ENCODE results near the gene KCNMB2. TPM values are rescaled to one million over a fixed set of nuclear protein-coding genes. Genes with fewer than 3 reads are reported as not detected.

Gene KCNMB2
- total and polyA plus RNA-seq, 8 donors, result 0.48 to 3.7 (median 1.8) TPM; not detected in 4

DNA sequence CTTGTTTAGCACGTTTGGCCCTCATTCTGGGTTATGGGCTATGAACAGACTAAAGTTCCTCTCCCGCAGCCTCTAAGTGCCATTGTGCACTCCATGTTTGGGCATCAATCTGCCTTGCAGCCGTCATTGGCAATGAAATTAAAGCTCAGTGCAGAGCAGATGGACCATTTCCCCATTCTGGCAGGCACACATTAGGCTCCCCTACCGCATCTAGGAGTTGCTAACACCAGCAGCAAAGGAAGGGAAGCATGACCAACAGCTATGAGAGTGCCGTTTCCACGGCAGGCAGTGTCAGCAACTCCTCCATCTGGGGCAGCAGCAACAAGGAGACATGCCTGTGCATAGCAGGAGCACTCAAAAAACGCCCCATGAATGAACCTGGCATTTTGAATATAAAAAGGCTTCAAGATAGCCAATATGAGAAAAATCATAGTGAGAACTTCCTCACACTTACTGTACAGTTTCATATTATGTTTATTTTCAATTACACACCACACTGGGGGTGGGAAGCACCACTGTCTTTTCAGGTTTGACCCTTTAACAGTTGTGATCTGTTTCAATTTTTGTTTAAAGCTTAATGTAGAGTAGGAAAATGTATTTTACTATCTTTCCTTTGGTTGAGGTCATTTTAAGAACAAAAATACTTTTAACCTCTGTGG lies 218.7 kb downstream of the KCNMB2 start:
- H3K27ac ChIP-seq, result no peak overlapping the region
- H3K36me3 ChIP-seq, result no peaks in the 10 kb centered on the region
- intact Hi-C loops (cut with DNase I; ENCODE audit: low total_unique reads), result no loop called here
- H3K9me3 ChIP-seq, result no peaks in the 10 kb centered on the region
- TF ChIP-seq POLR2AphosphoS5 (IDR thresholded peaks at IDR 0.05), result no peak
- TF ChIP-seq EP300 (IDR thresholded peaks at IDR 0.05), result no peak
- TF ChIP-seq POLR2A (IDR thresholded peaks at IDR 0.05), result no peak
- H3K27me3 ChIP-seq, result no peaks in the 10 kb centered on the region
- no peak for DNase-seq
- 54 to 70% (median 59%) methylated on average over 7 of the region's 7 CpGs for WGBS, 5 donors
- H3K4me1 ChIP-seq, result no peaks in the 10 kb centered on the region
- no peak overlapping the region for H3K4me3 ChIP-seq

DNA sequence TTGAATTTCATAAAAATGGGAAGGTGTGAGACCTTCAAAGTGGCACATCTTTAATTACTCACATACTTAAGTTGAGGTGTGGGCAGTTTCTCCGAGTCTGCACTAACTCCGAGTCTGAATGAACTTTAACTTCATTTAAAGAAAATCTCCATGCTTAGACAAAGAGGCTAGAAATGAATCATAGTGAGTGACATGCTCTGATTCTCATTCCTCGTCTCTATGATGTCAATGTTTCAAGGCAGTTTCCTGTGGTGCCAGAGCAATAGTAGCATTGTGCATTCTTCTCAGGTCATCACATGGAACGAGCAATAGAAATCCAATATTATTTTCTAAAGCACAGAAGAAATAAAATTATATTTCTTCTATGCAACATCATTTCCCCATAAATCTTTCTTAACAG lies 224.8 kb downstream of the KCNMB2 start:
- Histone ChIP-seq H3K27ac (no peak overlapping the region), H3K27me3 (no peaks in the 10 kb centered on the region), H3K4me1 (no peaks in the 10 kb centered on the region), H3K36me3 (no peaks in the 10 kb centered on the region), H3K9me3 (no peaks in the 10 kb centered on the region), H3K4me3 (no peak overlapping the region)
- 69 to 91% (median 87%) methylated on average over 4 of the region's 4 CpGs for WGBS, 5 donors
- TF ChIP-seq, protein P1, sequence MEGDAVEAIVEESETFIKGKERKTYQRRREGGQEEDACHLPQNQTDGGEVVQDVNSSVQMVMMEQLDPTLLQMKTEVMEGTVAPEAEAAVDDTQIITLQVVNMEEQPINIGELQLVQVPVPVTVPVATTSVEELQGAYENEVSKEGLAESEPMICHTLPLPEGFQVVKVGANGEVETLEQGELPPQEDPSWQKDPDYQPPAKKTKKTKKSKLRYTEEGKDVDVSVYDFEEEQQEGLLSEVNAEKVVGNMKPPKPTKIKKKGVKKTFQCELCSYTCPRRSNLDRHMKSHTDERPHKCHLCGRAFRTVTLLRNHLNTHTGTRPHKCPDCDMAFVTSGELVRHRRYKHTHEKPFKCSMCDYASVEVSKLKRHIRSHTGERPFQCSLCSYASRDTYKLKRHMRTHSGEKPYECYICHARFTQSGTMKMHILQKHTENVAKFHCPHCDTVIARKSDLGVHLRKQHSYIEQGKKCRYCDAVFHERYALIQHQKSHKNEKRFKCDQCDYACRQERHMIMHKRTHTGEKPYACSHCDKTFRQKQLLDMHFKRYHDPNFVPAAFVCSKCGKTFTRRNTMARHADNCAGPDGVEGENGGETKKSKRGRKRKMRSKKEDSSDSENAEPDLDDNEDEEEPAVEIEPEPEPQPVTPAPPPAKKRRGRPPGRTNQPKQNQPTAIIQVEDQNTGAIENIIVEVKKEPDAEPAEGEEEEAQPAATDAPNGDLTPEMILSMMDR (IDR thresholded peaks at IDR 0.05), result no peak
- no peak for TF ChIP-seq POLR2AphosphoS5 (IDR thresholded peaks at IDR 0.05)
- TF ChIP-seq POLR2A (IDR thresholded peaks at IDR 0.05), result no peak
- TF ChIP-seq EP300 (IDR thresholded peaks at IDR 0.05), result no peak
- DNase-seq, result no peak
- intact Hi-C loops (cut with DNase I; ENCODE audit: low total_unique reads), result no loop called here

DNA sequence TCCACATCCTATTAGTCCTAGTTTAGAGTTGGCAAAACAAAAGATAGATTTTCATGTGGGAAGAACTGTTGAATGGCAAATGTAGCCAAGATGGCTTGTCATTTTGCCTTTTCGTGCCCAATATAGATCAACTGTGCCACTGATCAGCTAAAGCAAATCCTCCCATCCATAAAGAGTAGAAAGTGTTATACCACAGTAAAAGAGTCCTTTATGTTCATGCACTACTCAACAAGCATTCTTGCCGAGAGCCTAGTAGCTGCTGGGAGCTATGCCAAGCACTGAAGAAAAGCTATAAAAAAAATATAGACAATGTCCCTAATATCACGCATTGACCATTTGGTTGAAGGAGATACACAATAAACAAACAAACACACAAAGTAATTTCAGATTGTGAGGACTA lies 225.2 kb downstream of the KCNMB2 start:
- intact Hi-C loops (cut with DNase I; ENCODE audit: low total_unique reads), result no loop called here
- Histone ChIP-seq H3K9me3 (no peaks in the 10 kb centered on the region), H3K4me1 (no peaks in the 10 kb centered on the region), H3K27ac (no peak overlapping the region), H3K27me3 (no peaks in the 10 kb centered on the region), H3K36me3 (no peaks in the 10 kb centered on the region), H3K4me3 (no peak overlapping the region)
- DNase-seq, result no peak
- TF ChIP-seq POLR2AphosphoS5 (IDR thresholded peaks at IDR 0.05) (no peak), POLR2A (IDR thresholded peaks at IDR 0.05) (no peak), EP300 (IDR thresholded peaks at IDR 0.05) (no peak)
- TF ChIP-seq, protein P1 (IDR thresholded peaks at IDR 0.05), result no peak
- WGBS, 5 donors, result 81 to 92% (median 88%) methylated on average over 3 of the region's 3 CpGs

GRCh38 chr3:178762385-178762784 lies 226.1 kb downstream of the KCNMB2 start:
- intact Hi-C loops (cut with DNase I; ENCODE audit: low total_unique reads), result no loop called here
- H3K36me3 ChIP-seq, result no peaks in the 10 kb centered on the region
- no peak overlapping the region for H3K27ac ChIP-seq
- no peaks in the 10 kb centered on the region for H3K9me3 ChIP-seq
- H3K27me3 ChIP-seq, result no peaks in the 10 kb centered on the region
- H3K4me3 ChIP-seq, result no peak overlapping the region
- DNase-seq, result no peak
- WGBS, 5 donors, result 92 to 97% (median 94%) methylated on average over 1 of the region's 1 CpG
- no peak for TF ChIP-seq POLR2A (IDR thresholded peaks at IDR 0.05)
- TF ChIP-seq EP300 (IDR thresholded peaks at IDR 0.05), result no peak
- TF ChIP-seq, protein P1 (IDR thresholded peaks at IDR 0.05), result no peak
- no peak for TF ChIP-seq POLR2AphosphoS5 (IDR thresholded peaks at IDR 0.05)
- no peaks in the 10 kb centered on the region for H3K4me1 ChIP-seq

- no peak for DNase-seq
- intact Hi-C loops (cut with DNase I; ENCODE audit: low total_unique reads), result no loop called here
- Histone ChIP-seq H3K9me3 (no peaks in the 10 kb centered on the region), H3K27ac (no peak overlapping the region), H3K4me1 (no peaks in the 10 kb centered on the region), H3K4me3 (no peak overlapping the region), H3K36me3 (no peaks in the 10 kb centered on the region), H3K27me3 (no peaks in the 10 kb centered on the region)
- no peak for TF ChIP-seq EP300 (IDR thresholded peaks at IDR 0.05)
- TF ChIP-seq POLR2AphosphoS5 (IDR thresholded peaks at IDR 0.05), result no peak
- TF ChIP-seq POLR2A (IDR thresholded peaks at IDR 0.05), result no peak
- TF ChIP-seq, protein P1 (IDR thresholded peaks at IDR 0.05), result no peak
- 68 to 81% (median 71%) methylated on average over 6 of the region's 6 CpGs for WGBS, 5 donors
Measured at GRCh38 chr3:178765472-178765871, 229.2 kb downstream of the KCNMB2 start.

All from stomach (tissue), 9 donors.